ENCODE results near the gene POMGNT2.

- TF ChIP-seq SP1 (IDR thresholded peaks at IDR 0.05) (no peak), BHLHE40 (IDR thresholded peaks at IDR 0.05; ENCODE audit: borderline replicate concordance) (no peak), SUZ12 (IDR thresholded peaks at IDR 0.05) (no peak), CTBP1 (IDR thresholded peaks at IDR 0.05; ENCODE audit: borderline replicate concordance) (no peak), HDGF (IDR thresholded peaks at IDR 0.05; ENCODE audit: borderline replicate concordance) (no peak), ARNT (IDR thresholded peaks at IDR 0.05) (no peak), FOXM1 (IDR thresholded peaks at IDR 0.05; ENCODE audit: borderline replicate concordance) (no peak), TARDBP (IDR thresholded peaks at IDR 0.05) (no peak), ELF4 (IDR thresholded peaks at IDR 0.05) (no peak), FOXA1 (IDR thresholded peaks at IDR 0.05) (no peak), FOXK2 (IDR thresholded peaks at IDR 0.05) (no peak), PKNOX1 (IDR thresholded peaks at IDR 0.05) (no peak)
Measured at GRCh38 chr3:43089081-43089480, 16.8 kb downstream of the POMGNT2 start.

Measured in HEK293T (cell line).